H9 (cell line): ENCODE measurements around the gene NTSR1. TPM values are rescaled to one million over a fixed set of nuclear protein-coding genes. Genes with fewer than 3 reads are reported as not detected.

Source experiments
- DNase-seq: peaks from one replicate; pipeline ENCODE4 v3.0.0-alpha.2; 2017
- H2AFZ ChIP-seq: one replicate; pipeline ENCODE4 v1.6.1; 2013; ENCODE audit warnings: mild to moderate bottlenecking, low read length, control low read depth, moderate library complexity
- H2AK5ac ChIP-seq: 2 replicates; pipeline ENCODE4 v1.6.1; 2013; ENCODE audit warnings: low read length, control low read depth, mixed read lengths; ENCODE audit not compliant: insufficient read length
- H2BK120ac ChIP-seq: one replicate; pipeline ENCODE4 v1.6.1; 2013; ENCODE audit warnings: low read depth, mild to moderate bottlenecking, low read length, control low read depth, inconsistent platforms; ENCODE audit not compliant: poor library complexity, severe bottlenecking
- H2BK12ac ChIP-seq: 2 replicates; pipeline ENCODE4 v1.6.1; 2013; ENCODE audit warnings: low read length, control low read depth, mixed read lengths, low read depth; ENCODE audit not compliant: insufficient read length
- H2BK15ac ChIP-seq: 2 replicates; pipeline ENCODE4 v1.6.1; 2013; ENCODE audit warnings: low read depth, low read length, control low read depth
- H2BK20ac ChIP-seq: one replicate; pipeline ENCODE4 v1.6.1; 2013; ENCODE audit warnings: low read depth, mild to moderate bottlenecking, low read length, control low read depth, inconsistent platforms; ENCODE audit not compliant: poor library complexity, severe bottlenecking
- H2BK5ac ChIP-seq: 2 replicates; pipeline ENCODE4 v1.6.1; 2013; ENCODE audit warnings: low read length, control low read depth, mixed read lengths; ENCODE audit not compliant: insufficient read length
- H3K14ac ChIP-seq: 2 replicates; pipeline ENCODE4 v1.6.1; 2013; ENCODE audit warnings: low read length, control low read depth; ENCODE audit not compliant: insufficient read depth
- H3K18ac ChIP-seq: 2 replicates; pipeline ENCODE4 v1.6.1; 2013; ENCODE audit warnings: low read depth, mild to moderate bottlenecking, mixed read lengths, low read length, control low read depth; ENCODE audit not compliant: insufficient read length
- H3K23ac ChIP-seq: 2 replicates; pipeline ENCODE4 v1.6.1; 2013; ENCODE audit warnings: low read length, control low read depth, mixed read lengths, low read depth; ENCODE audit not compliant: insufficient read length
- H3K23me2 ChIP-seq: 2 replicates; pipeline ENCODE4 v1.6.1; 2013; ENCODE audit warnings: low read depth, mild to moderate bottlenecking, mixed read lengths, low read length, control low read depth; ENCODE audit not compliant: insufficient read length, poor library complexity, severe bottlenecking
- H3K27ac ChIP-seq: 2 replicates; pipeline ENCODE4 v1.5.1; 2013; ENCODE audit warnings: low read length, control low read depth, mixed read lengths, low read depth; ENCODE audit not compliant: insufficient read length
- H3K27me3 ChIP-seq: 2 replicates; pipeline ENCODE4 v1.6.1; 2013; ENCODE audit warnings: low read length, control low read depth, inconsistent platforms; ENCODE audit not compliant: insufficient read depth
- H3K4ac ChIP-seq: 2 replicates; pipeline ENCODE4 v1.6.1; 2013; ENCODE audit warnings: low read depth, mild to moderate bottlenecking, control low read depth, inconsistent platforms, low read length, moderate library complexity
- H3K4me1 ChIP-seq: 2 replicates; pipeline ENCODE4 v1.6.1; 2013; ENCODE audit warnings: low read length, control low read depth, inconsistent platforms; ENCODE audit not compliant: insufficient read depth
- H3K4me2 ChIP-seq: 2 replicates; pipeline ENCODE4 v1.6.1; 2013; ENCODE audit warnings: low read length, control low read depth, mixed read lengths; ENCODE audit not compliant: insufficient read length, insufficient read depth
- H3K56ac ChIP-seq: 2 replicates; pipeline ENCODE4 v1.6.1; 2013; ENCODE audit warnings: low read depth, mild to moderate bottlenecking, mixed read lengths, low read length, control low read depth; ENCODE audit not compliant: insufficient read length
- H3K79me1 ChIP-seq: 2 replicates; pipeline ENCODE4 v1.6.1; 2013; ENCODE audit warnings: low read depth, mild to moderate bottlenecking, moderate library complexity, low read length, control low read depth, inconsistent platforms; ENCODE audit not compliant: insufficient read depth, poor library complexity, severe bottlenecking
- H3K79me2 ChIP-seq: 2 replicates; pipeline ENCODE4 v1.6.1; 2013; ENCODE audit warnings: low read length, control low read depth, inconsistent platforms; ENCODE audit not compliant: insufficient read depth
- H3K9ac ChIP-seq: 2 replicates; pipeline ENCODE4 v1.6.1; 2013; ENCODE audit warnings: low read length, control low read depth, mixed read lengths; ENCODE audit not compliant: insufficient read length; ENCODE audit errors: extremely low read depth
- H3K9me3 ChIP-seq: one replicate; pipeline ENCODE4 v1.6.1; 2013; ENCODE audit warnings: low read depth, low read length, inconsistent platforms; ENCODE audit not compliant: control insufficient read depth
- H3T11ph ChIP-seq: one replicate; pipeline ENCODE4 v1.6.1; 2013; ENCODE audit warnings: mild to moderate bottlenecking, low read length, control low read depth, inconsistent platforms
- H4K20me1 ChIP-seq: one replicate; pipeline ENCODE4 v1.6.1; 2013; ENCODE audit not compliant: control insufficient read depth, insufficient read length, insufficient read depth
- H4K5ac ChIP-seq: 2 replicates; pipeline ENCODE4 v1.6.1; 2013; ENCODE audit warnings: low read depth, mild to moderate bottlenecking, mixed read lengths, low read length, control low read depth; ENCODE audit not compliant: insufficient read length
- H4K8ac ChIP-seq: replicated peaks from 2 replicates; pipeline ENCODE4 v1.6.1; 2013; ENCODE audit warnings: low read length, control low read depth, mixed read lengths, low read depth; ENCODE audit not compliant: insufficient read length
- H4K91ac ChIP-seq: 2 replicates; pipeline ENCODE4 v1.6.1; 2013; ENCODE audit warnings: low read depth, mild to moderate bottlenecking, moderate library complexity, mixed read lengths, low read length, control low read depth; ENCODE audit not compliant: insufficient read length
- H3K27ac Mint-ChIP-seq, 3 experiments: 2 replicates in 2 of 3; 3 replicates in 1 of 3; pipeline ENCODE4 v1.8.0; 2020 to 2021; ENCODE audit warnings: mixed read lengths in 3 of 3, mild to moderate bottlenecking in 1 of 3, moderate library complexity in 1 of 3
- H3K27me3 Mint-ChIP-seq: 2 replicates; pipeline ENCODE4 v1.8.0; 2021; ENCODE audit warnings: low read depth, mild to moderate bottlenecking, moderate library complexity, mixed read lengths
- H3K36me3 Mint-ChIP-seq, 3 experiments: 2 replicates in 2 of 3; 3 replicates in 1 of 3; pipeline ENCODE4 v1.8.0; 2020 to 2021; ENCODE audit warnings: low read depth in 3 of 3, mixed read lengths in 3 of 3; ENCODE audit not compliant: insufficient read depth in 1 of 3
- H3K4me1 Mint-ChIP-seq, 2 experiments: 2 replicates each; pipeline ENCODE4 v1.8.0; 2020; ENCODE audit warnings: mixed read lengths in 2 of 2
- H3K4me3 Mint-ChIP-seq, 2 experiments: 2 replicates in 1 of 2; 3 replicates in 1 of 2; pipeline ENCODE4 v1.8.0; 2020 to 2021; ENCODE audit warnings: mild to moderate bottlenecking in 2 of 2, mixed read lengths in 2 of 2, moderate library complexity in 1 of 2
- H3K9me3 Mint-ChIP-seq, 2 experiments: 2 replicates in 1 of 2; 3 replicates in 1 of 2; pipeline ENCODE4 v1.8.0; 2020; ENCODE audit warnings: mild to moderate bottlenecking in 2 of 2, mixed read lengths in 2 of 2, moderate library complexity in 1 of 2
- WGBS: extraction: QIAGEN DNeasy Blood & Tissue Kit; methylation state at CpG from one replicate; pipeline ENCODE4 v1.1.7; 2013; ENCODE audit warnings: missing lambda C conversion rate, low lambda C conversion rate, mixed read lengths; ENCODE audit not compliant: insufficient read length; ENCODE audit errors: extremely low coverage; 5-methylcytosine and 5-hydroxymethylcytosine counted together
- total RNA-seq: library from RNA; stranded (reverse); gene quantifications from 2 replicates; pipeline ENCODE4 v1.2.1, GENCODE V29; 2021
- TF ChIP-seq, protein P1 (sequence below): fragments of 200-600 bp; sonication (generic); conservative IDR thresholded peaks from 3 replicates; pipeline ENCODE4 v1.8.0; 2021; ENCODE audit warnings: antibody characterized with exemption, mild to moderate bottlenecking

Gene NTSR1
- total RNA-seq, 1 experiment from 2014 or later: 0.11 TPM

DNA sequence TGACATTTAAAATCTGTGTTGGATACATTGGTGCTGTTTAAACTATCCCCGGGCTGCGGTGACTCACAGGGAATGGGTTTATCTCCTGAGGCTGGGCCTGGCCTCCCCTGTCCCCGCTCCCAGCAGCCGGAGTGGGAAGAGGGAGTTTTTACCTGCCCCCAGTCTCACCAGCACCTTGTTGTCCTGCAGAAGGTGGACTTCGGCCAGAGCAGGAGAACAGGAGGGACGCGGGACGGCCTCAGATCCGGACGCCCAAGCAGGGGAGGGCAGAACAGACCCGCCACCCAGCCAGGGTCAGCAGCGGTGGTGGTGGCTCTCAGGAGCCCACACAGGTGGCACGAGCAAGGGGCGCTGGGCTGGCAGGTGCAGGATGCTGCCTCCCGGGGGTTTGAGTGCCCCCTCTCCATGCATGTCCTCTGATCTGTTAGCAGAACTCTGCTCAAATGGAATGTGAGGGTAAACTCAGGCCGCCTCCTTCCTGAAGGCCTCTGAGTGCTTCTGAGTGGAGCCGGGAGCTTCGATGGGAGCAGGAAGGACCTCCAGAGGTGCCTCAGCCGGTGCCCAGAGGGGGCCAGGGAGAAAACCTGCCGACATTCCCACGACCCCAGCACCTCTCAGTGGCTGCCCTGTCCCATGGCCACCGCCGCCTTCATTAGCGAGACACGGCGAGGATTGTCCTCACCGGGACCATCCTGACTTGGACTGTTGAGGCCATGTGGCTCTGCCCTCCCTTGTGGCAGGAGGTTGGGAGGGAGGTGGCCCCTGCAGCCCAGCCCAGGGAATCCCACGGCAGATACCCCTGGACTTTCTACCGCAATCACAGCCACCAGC lies 44.2 kb downstream of the NTSR1 start:
- H4K20me1 ChIP-seq: no peaks in the 10 kb centered on the region
- no peaks in the 10 kb centered on the region for H3K23me2 ChIP-seq
- no peak overlapping the region for H3K18ac ChIP-seq
- H3K27me3 Mint-ChIP-seq: peaks cover 26% of the 10 kb centered on the region
- no peak for DNase-seq
- H2BK120ac ChIP-seq: no peak overlapping the region
- no peak overlapping the region for H2BK12ac ChIP-seq
- H4K8ac ChIP-seq: no peak overlapping the region
- H3K4me3 Mint-ChIP-seq: no peak overlapping the region
- H3K4ac ChIP-seq: no peak overlapping the region
- no peak overlapping the region for H3K4me2 ChIP-seq
- H3T11ph ChIP-seq: no peak overlapping the region
- H3K36me3 Mint-ChIP-seq: no peaks in the 10 kb centered on the region
- no peaks in the 10 kb centered on the region for H3K79me1 ChIP-seq
- no peak overlapping the region for H3K56ac ChIP-seq
- H2BK5ac ChIP-seq: no peak overlapping the region
- H3K9me3 ChIP-seq: no peaks in the 10 kb centered on the region
- H3K9ac ChIP-seq: no peak overlapping the region
- H2BK20ac ChIP-seq: no peak overlapping the region
- TF ChIP-seq, protein P1, sequence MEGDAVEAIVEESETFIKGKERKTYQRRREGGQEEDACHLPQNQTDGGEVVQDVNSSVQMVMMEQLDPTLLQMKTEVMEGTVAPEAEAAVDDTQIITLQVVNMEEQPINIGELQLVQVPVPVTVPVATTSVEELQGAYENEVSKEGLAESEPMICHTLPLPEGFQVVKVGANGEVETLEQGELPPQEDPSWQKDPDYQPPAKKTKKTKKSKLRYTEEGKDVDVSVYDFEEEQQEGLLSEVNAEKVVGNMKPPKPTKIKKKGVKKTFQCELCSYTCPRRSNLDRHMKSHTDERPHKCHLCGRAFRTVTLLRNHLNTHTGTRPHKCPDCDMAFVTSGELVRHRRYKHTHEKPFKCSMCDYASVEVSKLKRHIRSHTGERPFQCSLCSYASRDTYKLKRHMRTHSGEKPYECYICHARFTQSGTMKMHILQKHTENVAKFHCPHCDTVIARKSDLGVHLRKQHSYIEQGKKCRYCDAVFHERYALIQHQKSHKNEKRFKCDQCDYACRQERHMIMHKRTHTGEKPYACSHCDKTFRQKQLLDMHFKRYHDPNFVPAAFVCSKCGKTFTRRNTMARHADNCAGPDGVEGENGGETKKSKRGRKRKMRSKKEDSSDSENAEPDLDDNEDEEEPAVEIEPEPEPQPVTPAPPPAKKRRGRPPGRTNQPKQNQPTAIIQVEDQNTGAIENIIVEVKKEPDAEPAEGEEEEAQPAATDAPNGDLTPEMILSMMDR: no peak
- H3K23ac ChIP-seq: no peak overlapping the region
- H2BK15ac ChIP-seq: no peak overlapping the region
- no CpG with 5 or more reads among the region's 29 CpGs for WGBS
- H3K27ac ChIP-seq: no peak overlapping the region
- H3K4me1 Mint-ChIP-seq: peaks cover 3 to 17% of the 10 kb centered on the region in 2 experiments; a peak in 2 of 4 replicates
- no peak overlapping the region for H3K27ac Mint-ChIP-seq
- no peak overlapping the region for H4K91ac ChIP-seq
- H2AK5ac ChIP-seq: no peak overlapping the region
- H3K27me3 ChIP-seq: no peaks in the 10 kb centered on the region
- H4K5ac ChIP-seq: no peak overlapping the region
- no peaks in the 10 kb centered on the region; a peak in 2 of 5 replicates for H3K9me3 Mint-ChIP-seq
- H3K79me2 ChIP-seq: no peaks in the 10 kb centered on the region
- H3K4me1 ChIP-seq: 0 out of 2 replicates have a peak, but pooled peaks cover 3% of the 10 kb centered on the region
- peak overlapping the region; percentile 57; the same call in 1 of the 2 replicates for H3K14ac ChIP-seq
- no peak overlapping the region for H2AFZ ChIP-seq
